Colonic mucosa (tissue), 2 donors: ENCODE data around the gene NPIPA7. TPM values are rescaled to one million over a fixed set of nuclear protein-coding genes. Genes with fewer than 3 reads are reported as not detected.

Experiments used
- microRNA-seq: library from miRNA; unstranded; fragments of <30 nt; microRNA quantifications from one replicate; pipeline ENCODE4, GENCODE V29; 2019
- total RNA-seq, 2 donors: library from RNA; stranded (reverse); fragmentation: NEBNext Ultra II Directional in 1 of 2; extraction: Animal tissue kit (Norgen Biotek cat#: 25700) in 1 of 2; gene quantifications; one replicate each; pipeline ENCODE4 v1.2.1, GENCODE V29; 2021
- donor health status: DM: no; HTN: no; CAD: no.
- donor health status: DM: no; HTN: no; CAD: no.

NPIPA7 gene
- total RNA-seq, 2 donors from 2014 or later: 5.8 to 6.7 TPM

Small RNA genes within 50 kb of the gene (microRNA-seq; reads per million reads assigned to microRNA genes)
- gene MIR6511A3: not detected
- not detected for gene MIR6770-2

Other genes starting within 250 kb of the NPIPA7 start
- 10 to 100 TPM; 10.4 to 14.5 TPM for gene ABCC6, start 155.6 kb upstream of the NPIPA7 start, total RNA-seq
- gene NOMO3, start 146.6 kb upstream of the NPIPA7 start, total RNA-seq: 10 to 100 TPM; 23.9 to 54.2 TPM